Stimulated activated naive CD8-positive, alpha-beta T cell treated with anti-CD3 and anti-CD28 coated beads, Interleukin-15, Interleukin-2, amounts not matched to agents 100 ng/mL and 50 ng/mL, for 24 hours (primary cell): ENCODE data around the gene DYNLT3.

Source experiments
- H3K27ac Mint-ChIP-seq: one replicate; pipeline ENCODE4 v1.8.0; 2021; ENCODE audit warnings: mild to moderate bottlenecking, mixed read lengths
- H3K27me3 Mint-ChIP-seq: one replicate; pipeline ENCODE4 v1.8.0; 2021; ENCODE audit warnings: mixed read lengths
- H3K36me3 Mint-ChIP-seq: one replicate; pipeline ENCODE4 v1.8.0; 2021; ENCODE audit warnings: low read depth, mixed read lengths
- H3K4me1 Mint-ChIP-seq: one replicate; pipeline ENCODE4 v1.8.0; 2021; ENCODE audit warnings: low read depth, mixed read lengths
- H3K4me3 Mint-ChIP-seq: one replicate; pipeline ENCODE4 v1.8.0; 2021; ENCODE audit warnings: mild to moderate bottlenecking, mixed read lengths
- H3K9me3 Mint-ChIP-seq: one replicate; pipeline ENCODE4 v1.8.0; 2021; ENCODE audit warnings: mixed read lengths

DYNLT3 gene

GRCh38 chrX:37862851-37863250 lies 15.5 kb upstream of the DYNLT3 start:
- no peak overlapping the region for H3K4me3 Mint-ChIP-seq
- H3K4me1 Mint-ChIP-seq: peaks cover 6% of the 10 kb centered on the region
- no peaks in the 10 kb centered on the region for H3K36me3 Mint-ChIP-seq
- H3K27ac Mint-ChIP-seq: no peak overlapping the region
- peaks cover 12% of the 10 kb centered on the region for H3K27me3 Mint-ChIP-seq
- H3K9me3 Mint-ChIP-seq: no peaks in the 10 kb centered on the region

GRCh38 chrX:37860721-37861120 lies 13.3 kb upstream of the DYNLT3 start:
- Mint-ChIP-seq H3K36me3 (no peaks in the 10 kb centered on the region), H3K9me3 (no peaks in the 10 kb centered on the region)

GRCh38 chrX:37854748-37855147 lies 7.4 kb upstream of the DYNLT3 start:
- Mint-ChIP-seq H3K9me3 (no peaks in the 10 kb centered on the region), H3K36me3 (no peaks in the 10 kb centered on the region), H3K27ac (no peak overlapping the region), H3K4me1 (peaks cover 1% of the 10 kb centered on the region), H3K4me3 (no peak overlapping the region), H3K27me3 (no peaks in the 10 kb centered on the region)

More at GRCh38 chrX:37860721-37861120, 13.3 kb upstream of the DYNLT3 start:
- Mint-ChIP-seq H3K27me3 (peaks cover 12% of the 10 kb centered on the region), H3K27ac (no peak overlapping the region), H3K4me1 (no peaks in the 10 kb centered on the region), H3K4me3 (no peak overlapping the region)

- no peaks in the 10 kb centered on the region for H3K9me3 Mint-ChIP-seq
- no peak overlapping the region for H3K4me3 Mint-ChIP-seq
- H3K36me3 Mint-ChIP-seq: no peaks in the 10 kb centered on the region
- peaks cover 7% of the 10 kb centered on the region for H3K4me1 Mint-ChIP-seq
- no peaks in the 10 kb centered on the region for H3K27me3 Mint-ChIP-seq
- H3K27ac Mint-ChIP-seq: no peak overlapping the region
These were observed 6.8 kb upstream of the DYNLT3 start for GRCh38 chrX:37854148-37854547.

GRCh38 chrX:37847733-37848197 lies 394 bp upstream of the DYNLT3 start:
- Mint-ChIP-seq H3K4me3 (peak overlapping the region; percentile 72), H3K36me3 (peaks cover 6% of the 10 kb centered on the region), H3K9me3 (no peaks in the 10 kb centered on the region), H3K27me3 (no peaks in the 10 kb centered on the region), H3K27ac (peak overlapping the region; percentile 93), H3K4me1 (peaks cover 30% of the 10 kb centered on the region)

GRCh38 chrX:37846558-37846933 lies 825 bp downstream of the DYNLT3 start:
- Mint-ChIP-seq H3K4me3 (peak overlapping the region; percentile 80), H3K27ac (peak overlapping the region; percentile 75), H3K4me1 (peaks cover 30% of the 10 kb centered on the region), H3K27me3 (no peaks in the 10 kb centered on the region), H3K9me3 (no peaks in the 10 kb centered on the region), H3K36me3 (peaks cover 6% of the 10 kb centered on the region)

- Mint-ChIP-seq H3K27ac (peak overlapping the region; percentile 75), H3K27me3 (no peaks in the 10 kb centered on the region), H3K4me3 (peak overlapping the region; percentile 80), H3K36me3 (peaks cover 8% of the 10 kb centered on the region), H3K9me3 (no peaks in the 10 kb centered on the region), H3K4me1 (peaks cover 30% of the 10 kb centered on the region)
These were observed 1.2 kb downstream of the DYNLT3 start for GRCh38 chrX:37846141-37846540.

GRCh38 chrX:37844622-37845021 lies 2.7 kb downstream of the DYNLT3 start:
- no peak overlapping the region for H3K4me3 Mint-ChIP-seq
- H3K36me3 Mint-ChIP-seq: peaks cover 12% of the 10 kb centered on the region
- H3K9me3 Mint-ChIP-seq: no peaks in the 10 kb centered on the region
- peak overlapping the region; percentile 31 for H3K27ac Mint-ChIP-seq
- H3K27me3 Mint-ChIP-seq: no peaks in the 10 kb centered on the region
- peaks cover 28% of the 10 kb centered on the region for H3K4me1 Mint-ChIP-seq

GRCh38 chrX:37840931-37841330 lies 6.4 kb downstream of the DYNLT3 start:
- Mint-ChIP-seq H3K36me3 (peaks cover 15% of the 10 kb centered on the region), H3K4me1 (peaks cover 13% of the 10 kb centered on the region), H3K4me3 (no peak overlapping the region), H3K27ac (no peak overlapping the region), H3K27me3 (no peaks in the 10 kb centered on the region), H3K9me3 (no peaks in the 10 kb centered on the region)

- Mint-ChIP-seq H3K4me1 (peaks cover 2% of the 10 kb centered on the region), H3K27ac (no peak overlapping the region), H3K36me3 (peaks cover 4% of the 10 kb centered on the region), H3K27me3 (no peaks in the 10 kb centered on the region), H3K9me3 (no peaks in the 10 kb centered on the region), H3K4me3 (no peak overlapping the region)
These were observed 12.4 kb downstream of the DYNLT3 start for GRCh38 chrX:37834937-37835336.

- H3K4me1 Mint-ChIP-seq: peaks cover 6% of the 10 kb centered on the region
- no peak overlapping the region for H3K27ac Mint-ChIP-seq
These were observed 17.0 kb downstream of the DYNLT3 start for GRCh38 chrX:37830371-37830770.

GRCh38 chrX:37829721-37830120 lies 17.6 kb downstream of the DYNLT3 start:
- Mint-ChIP-seq H3K9me3 (no peaks in the 10 kb centered on the region), H3K27ac (no peak overlapping the region), H3K4me3 (no peak overlapping the region), H3K4me1 (peaks cover 12% of the 10 kb centered on the region), H3K27me3 (no peaks in the 10 kb centered on the region), H3K36me3 (no peaks in the 10 kb centered on the region)

More at GRCh38 chrX:37830371-37830770, 17.0 kb downstream of the DYNLT3 start:
- no peaks in the 10 kb centered on the region for H3K27me3 Mint-ChIP-seq
- no peak overlapping the region for H3K4me3 Mint-ChIP-seq
- no peaks in the 10 kb centered on the region for H3K36me3 Mint-ChIP-seq
- H3K9me3 Mint-ChIP-seq: no peaks in the 10 kb centered on the region

- Mint-ChIP-seq H3K27me3 (no peaks in the 10 kb centered on the region), H3K27ac (no peak overlapping the region), H3K36me3 (no peaks in the 10 kb centered on the region), H3K4me1 (peaks cover 26% of the 10 kb centered on the region), H3K4me3 (no peak overlapping the region), H3K9me3 (no peaks in the 10 kb centered on the region)
These were observed 22.0 kb downstream of the DYNLT3 start for GRCh38 chrX:37825215-37825842.

GRCh38 chrX:37824491-37825214 lies 22.7 kb downstream of the DYNLT3 start:
- H3K4me3 Mint-ChIP-seq: no peak overlapping the region
- H3K4me1 Mint-ChIP-seq: peaks cover 22% of the 10 kb centered on the region
- no peaks in the 10 kb centered on the region for H3K27me3 Mint-ChIP-seq
- H3K27ac Mint-ChIP-seq: no peak overlapping the region
- H3K9me3 Mint-ChIP-seq: no peaks in the 10 kb centered on the region
- H3K36me3 Mint-ChIP-seq: no peaks in the 10 kb centered on the region

- Mint-ChIP-seq H3K27me3 (no peaks in the 10 kb centered on the region), H3K4me3 (no peak overlapping the region), H3K36me3 (no peaks in the 10 kb centered on the region), H3K27ac (no peak overlapping the region), H3K4me1 (peaks cover 25% of the 10 kb centered on the region), H3K9me3 (no peaks in the 10 kb centered on the region)
These were observed 26.7 kb downstream of the DYNLT3 start for GRCh38 chrX:37820646-37821045.
